BE2C (cell line): ENCODE measurements around the gene MLEC.

ENCODE experiments used
- DNase-seq: peaks from one replicate; pipeline ENCODE4 v3.0.0-alpha.2; 2020
- H3K27me3 ChIP-seq: fragments of 250-450 bp; sonication (Bioruptor Pico); 2 replicates; pipeline ENCODE4 v1.5.1; 2020; ENCODE audit warnings: mild to moderate bottlenecking
- H3K36me3 ChIP-seq: fragments of 250-450 bp; sonication (Bioruptor Pico); 2 replicates; pipeline ENCODE4 v1.5.1; 2020; ENCODE audit warnings: mild to moderate bottlenecking
- H3K4me1 ChIP-seq: fragments of 250-450 bp; sonication (Bioruptor Pico); 2 replicates; pipeline ENCODE4 v1.5.1; 2020
- H3K4me3 ChIP-seq: 2 replicates; pipeline ENCODE4 v1.5.1; 2011; ENCODE audit warnings: low read depth, low read length
- H3K9me3 ChIP-seq: fragments of 250-450 bp; sonication (Bioruptor Pico); 2 replicates; pipeline ENCODE4 v1.5.1; 2020
- TF ChIP-seq, protein P1 (sequence below): IDR thresholded peaks from 2 replicates; pipeline ENCODE4 v1.5.1; 2012; ENCODE audit warnings: mild to moderate bottlenecking, low read depth, low read length

The MLEC gene

DNA sequence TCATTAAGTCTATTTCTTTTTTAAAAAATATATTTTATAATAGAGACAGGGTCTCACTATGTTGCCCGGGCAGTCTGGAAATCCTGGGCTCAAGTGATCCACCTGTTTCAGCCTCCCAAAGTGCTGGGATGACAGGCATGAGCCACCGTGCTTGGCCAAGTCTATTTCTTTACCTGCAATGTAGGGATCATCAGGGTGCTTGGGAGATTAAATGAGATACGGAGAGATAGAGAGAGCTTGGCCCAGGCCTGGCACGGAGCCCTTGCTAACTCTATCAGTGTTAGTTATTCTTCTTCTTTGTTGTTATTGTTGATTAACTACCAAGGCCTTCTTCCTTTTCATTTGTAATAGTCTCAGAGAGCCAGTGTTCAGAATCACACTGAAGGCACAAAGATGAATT is 43.4 kb upstream of the MLEC start:
- no peak for DNase-seq

DNA sequence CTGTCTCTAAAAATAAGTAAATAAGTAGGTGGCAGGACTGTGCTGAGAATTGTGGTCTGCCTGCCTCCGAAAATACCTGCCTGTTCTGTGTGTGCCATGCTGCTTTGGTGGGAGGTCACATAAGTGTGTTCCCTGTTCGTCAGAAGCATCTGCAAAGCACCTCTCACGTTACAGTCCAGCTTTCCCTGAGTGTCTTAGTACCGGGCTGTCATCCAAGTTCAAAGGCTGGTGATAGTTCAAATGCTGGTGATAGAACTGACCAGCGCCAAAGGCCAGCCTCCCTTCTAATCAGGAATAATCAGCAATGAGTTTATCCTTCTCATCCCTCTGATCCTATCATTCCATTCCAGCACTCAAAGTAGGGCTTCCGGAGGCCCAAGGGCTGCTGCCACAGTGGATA is 40.9 kb upstream of the MLEC start:
- Histone ChIP-seq H3K27me3 (peaks cover 16% of the 10 kb centered on the region), H3K9me3 (no peaks in the 10 kb centered on the region), H3K4me1 (peaks cover 3% of the 10 kb centered on the region; the same call in 1 of the 2 replicates), H3K36me3 (no peaks in the 10 kb centered on the region), H3K4me3 (no peak overlapping the region)
- TF ChIP-seq, protein P1, sequence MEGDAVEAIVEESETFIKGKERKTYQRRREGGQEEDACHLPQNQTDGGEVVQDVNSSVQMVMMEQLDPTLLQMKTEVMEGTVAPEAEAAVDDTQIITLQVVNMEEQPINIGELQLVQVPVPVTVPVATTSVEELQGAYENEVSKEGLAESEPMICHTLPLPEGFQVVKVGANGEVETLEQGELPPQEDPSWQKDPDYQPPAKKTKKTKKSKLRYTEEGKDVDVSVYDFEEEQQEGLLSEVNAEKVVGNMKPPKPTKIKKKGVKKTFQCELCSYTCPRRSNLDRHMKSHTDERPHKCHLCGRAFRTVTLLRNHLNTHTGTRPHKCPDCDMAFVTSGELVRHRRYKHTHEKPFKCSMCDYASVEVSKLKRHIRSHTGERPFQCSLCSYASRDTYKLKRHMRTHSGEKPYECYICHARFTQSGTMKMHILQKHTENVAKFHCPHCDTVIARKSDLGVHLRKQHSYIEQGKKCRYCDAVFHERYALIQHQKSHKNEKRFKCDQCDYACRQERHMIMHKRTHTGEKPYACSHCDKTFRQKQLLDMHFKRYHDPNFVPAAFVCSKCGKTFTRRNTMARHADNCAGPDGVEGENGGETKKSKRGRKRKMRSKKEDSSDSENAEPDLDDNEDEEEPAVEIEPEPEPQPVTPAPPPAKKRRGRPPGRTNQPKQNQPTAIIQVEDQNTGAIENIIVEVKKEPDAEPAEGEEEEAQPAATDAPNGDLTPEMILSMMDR, result no peak
- no peak for DNase-seq

More for the DNA sequence above, 43.4 kb upstream of the MLEC start:
- Histone ChIP-seq H3K9me3 (no peaks in the 10 kb centered on the region), H3K27me3 (peaks cover 28% of the 10 kb centered on the region), H3K36me3 (no peaks in the 10 kb centered on the region), H3K4me3 (no peak overlapping the region), H3K4me1 (peaks cover 3% of the 10 kb centered on the region; the same call in 1 of the 2 replicates)
- TF ChIP-seq, protein P1, result no peak

DNA sequence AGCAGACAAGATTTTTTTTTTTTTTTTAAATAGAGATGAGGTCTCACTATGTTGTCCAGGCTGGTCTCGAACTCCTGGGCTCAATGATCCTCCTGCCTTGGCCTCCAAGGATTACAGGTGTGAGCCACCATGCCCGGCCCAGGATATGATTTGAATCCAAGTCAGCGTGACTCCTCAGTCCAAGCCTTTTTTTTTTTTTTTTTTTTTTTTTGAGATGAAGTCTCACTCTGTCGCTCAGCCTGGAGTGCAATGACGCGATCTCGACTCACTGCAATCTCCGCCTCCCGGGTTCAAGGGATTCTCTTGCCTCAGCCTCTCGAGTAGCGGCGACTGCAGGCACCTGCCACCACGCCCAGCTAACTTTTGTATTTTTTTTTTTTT is 39.6 kb upstream of the MLEC start:
- H3K4me1 ChIP-seq, result no peaks in the 10 kb centered on the region
- no peak for DNase-seq

DNA sequence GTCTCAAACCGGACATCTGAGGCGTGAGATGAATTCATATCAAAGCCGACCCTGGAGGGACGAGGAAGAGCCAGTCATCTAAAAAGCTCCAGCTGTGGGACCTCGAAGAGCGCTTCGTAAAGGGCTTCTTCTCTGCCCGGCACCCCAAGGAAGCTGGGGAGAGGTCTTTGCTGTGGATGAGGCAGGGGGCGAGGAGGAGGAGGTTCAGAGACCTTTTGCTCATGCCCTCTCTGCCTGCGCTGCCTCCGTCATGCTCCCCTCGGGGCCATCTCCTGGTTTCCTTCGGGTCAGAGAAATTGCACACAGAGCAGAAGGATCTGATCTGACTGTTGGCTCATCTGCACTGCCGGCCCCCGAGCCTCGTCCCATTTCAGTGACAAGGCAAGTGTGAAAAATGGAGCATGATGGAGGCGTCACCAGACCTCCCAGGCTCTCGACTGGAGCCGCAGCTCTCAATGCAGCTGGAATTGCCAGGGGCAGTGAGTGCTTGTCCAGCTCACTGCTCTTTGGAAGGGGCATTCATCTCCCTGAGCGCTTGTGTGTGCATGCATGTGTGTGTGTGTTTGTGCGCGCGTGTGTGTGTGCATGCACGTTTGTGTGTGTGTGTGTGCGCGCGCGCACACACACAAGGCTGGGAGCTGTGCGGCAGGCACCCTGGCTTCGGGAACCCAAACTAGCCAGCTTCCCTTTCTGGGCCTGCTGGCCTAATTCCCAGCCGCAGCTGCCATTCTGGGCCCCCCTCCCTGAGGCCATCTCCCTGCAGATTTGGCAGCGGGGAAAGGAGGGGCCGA is 37.3 kb upstream of the MLEC start:
- H3K4me3 ChIP-seq, result peak overlapping the region; percentile 69
- no peaks in the 10 kb centered on the region for H3K27me3 ChIP-seq

More for the DNA sequence above, 39.6 kb upstream of the MLEC start:
- Histone ChIP-seq H3K27me3 (peaks cover 3% of the 10 kb centered on the region), H3K4me3 (no peak overlapping the region), H3K36me3 (no peaks in the 10 kb centered on the region), H3K9me3 (no peaks in the 10 kb centered on the region)
- TF ChIP-seq, protein P1, result no peak

DNA sequence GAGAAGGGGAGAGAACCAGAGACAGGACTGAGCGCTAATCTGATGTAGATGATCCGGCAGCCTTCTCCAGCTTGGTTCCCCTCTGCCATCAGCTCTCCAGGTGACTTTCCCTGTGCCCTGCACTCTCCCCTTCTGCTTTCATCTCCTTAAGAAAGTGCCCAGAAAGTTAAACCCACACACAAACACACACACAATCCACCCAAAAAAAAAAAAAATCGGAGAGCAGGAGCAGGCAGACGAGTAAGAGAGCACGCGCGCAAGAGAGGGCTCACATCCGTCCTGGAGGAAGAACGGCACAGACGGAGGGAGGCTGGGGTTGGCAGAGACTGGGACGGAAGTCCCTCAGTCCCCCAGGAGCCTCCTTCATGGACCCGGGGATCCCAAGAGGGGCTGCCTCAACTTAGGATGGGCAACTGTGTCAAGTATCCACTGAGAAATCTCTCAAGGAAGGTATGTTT is 36.7 kb upstream of the MLEC start:
- TF ChIP-seq, protein P1, result no peak
- Histone ChIP-seq H3K27me3 (no peaks in the 10 kb centered on the region), H3K36me3 (no peaks in the 10 kb centered on the region), H3K4me3 (peak overlapping the region; percentile 69), H3K4me1 (no peaks in the 10 kb centered on the region), H3K9me3 (no peaks in the 10 kb centered on the region)
- DNase-seq, result no peak

More for the DNA sequence above, 37.3 kb upstream of the MLEC start:
- H3K4me1 ChIP-seq, result no peaks in the 10 kb centered on the region
- DNase-seq, result peak; percentile 71
- TF ChIP-seq, protein P1, result no peak
- no peaks in the 10 kb centered on the region for H3K36me3 ChIP-seq
- no peaks in the 10 kb centered on the region for H3K9me3 ChIP-seq

DNA sequence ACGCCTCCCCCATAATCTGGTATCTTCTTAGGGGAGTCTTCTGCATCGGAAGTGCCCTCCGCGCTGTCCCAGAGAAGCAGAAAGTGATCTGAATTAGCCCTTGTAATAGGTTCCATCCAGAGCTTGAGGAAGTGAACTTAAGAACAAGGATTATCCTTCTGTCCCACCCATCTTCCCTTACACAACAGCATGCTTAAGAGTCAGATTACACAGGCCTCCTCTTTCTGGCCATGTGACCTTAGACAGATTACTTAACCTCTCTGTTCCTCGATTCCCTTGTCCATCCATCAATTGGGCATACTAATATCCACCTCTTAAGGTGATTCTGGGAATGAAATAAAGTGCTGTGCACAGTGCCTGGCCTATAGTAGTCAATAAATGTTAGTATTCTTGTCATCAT is 35.1 kb upstream of the MLEC start:
- TF ChIP-seq, protein P1, result no peak
- DNase-seq, result no peak
- H3K4me3 ChIP-seq, result no peak overlapping the region
- H3K27me3 ChIP-seq, result no peaks in the 10 kb centered on the region
- H3K36me3 ChIP-seq, result no peaks in the 10 kb centered on the region
- no peaks in the 10 kb centered on the region for H3K9me3 ChIP-seq
- H3K4me1 ChIP-seq, result no peaks in the 10 kb centered on the region
